Keratinocyte (primary cell): ENCODE measurements around the gene VPS26B.

Source experiments
- EZH2 ChIP-seq: IDR thresholded peaks from one replicate; pipeline ENCODE4 v1.6.1; 2012; ENCODE audit warnings: inconsistent platforms, mild to moderate bottlenecking, low read length, moderate library complexity
- TF ChIP-seq, protein P1 (sequence below), 3 experiments: IDR thresholded peaks in 1 of 3; conservative IDR thresholded peaks in 1 of 3; optimal IDR thresholded peaks in 1 of 3; 2 replicates in 2 of 3; 3 replicates in 1 of 3; pipeline versions ENCODE3 to v1.5.1; 2011; ENCODE audit warnings: low read length in 3 of 3, mild to moderate bottlenecking in 3 of 3, moderate library complexity in 2 of 3, control low read depth in 1 of 3, inconsistent platforms in 1 of 3; ENCODE audit not compliant: insufficient read depth in 2 of 3; ENCODE audit errors: extremely low read depth in 1 of 3

GRCh38 chr11:134261626-134262488, 37.4 kb downstream of the VPS26B start:
- TF ChIP-seq, protein P1, sequence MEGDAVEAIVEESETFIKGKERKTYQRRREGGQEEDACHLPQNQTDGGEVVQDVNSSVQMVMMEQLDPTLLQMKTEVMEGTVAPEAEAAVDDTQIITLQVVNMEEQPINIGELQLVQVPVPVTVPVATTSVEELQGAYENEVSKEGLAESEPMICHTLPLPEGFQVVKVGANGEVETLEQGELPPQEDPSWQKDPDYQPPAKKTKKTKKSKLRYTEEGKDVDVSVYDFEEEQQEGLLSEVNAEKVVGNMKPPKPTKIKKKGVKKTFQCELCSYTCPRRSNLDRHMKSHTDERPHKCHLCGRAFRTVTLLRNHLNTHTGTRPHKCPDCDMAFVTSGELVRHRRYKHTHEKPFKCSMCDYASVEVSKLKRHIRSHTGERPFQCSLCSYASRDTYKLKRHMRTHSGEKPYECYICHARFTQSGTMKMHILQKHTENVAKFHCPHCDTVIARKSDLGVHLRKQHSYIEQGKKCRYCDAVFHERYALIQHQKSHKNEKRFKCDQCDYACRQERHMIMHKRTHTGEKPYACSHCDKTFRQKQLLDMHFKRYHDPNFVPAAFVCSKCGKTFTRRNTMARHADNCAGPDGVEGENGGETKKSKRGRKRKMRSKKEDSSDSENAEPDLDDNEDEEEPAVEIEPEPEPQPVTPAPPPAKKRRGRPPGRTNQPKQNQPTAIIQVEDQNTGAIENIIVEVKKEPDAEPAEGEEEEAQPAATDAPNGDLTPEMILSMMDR (optimal IDR thresholded peaks at IDR 0.05 in 1 of 3, IDR thresholded peaks at IDR 0.05 in 1 of 3, conservative IDR thresholded peaks at IDR 0.05 in 1 of 3; ENCODE audit: extremely low read depth in 1 of 3, insufficient read depth in 2 of 3, low read length in 3 of 3), result peak; percentile 70 to 83 (median 74)
- no peak for TF ChIP-seq EZH2
